ENCODE results near the gene OR5D13.

The OR5D13 gene

DNA sequence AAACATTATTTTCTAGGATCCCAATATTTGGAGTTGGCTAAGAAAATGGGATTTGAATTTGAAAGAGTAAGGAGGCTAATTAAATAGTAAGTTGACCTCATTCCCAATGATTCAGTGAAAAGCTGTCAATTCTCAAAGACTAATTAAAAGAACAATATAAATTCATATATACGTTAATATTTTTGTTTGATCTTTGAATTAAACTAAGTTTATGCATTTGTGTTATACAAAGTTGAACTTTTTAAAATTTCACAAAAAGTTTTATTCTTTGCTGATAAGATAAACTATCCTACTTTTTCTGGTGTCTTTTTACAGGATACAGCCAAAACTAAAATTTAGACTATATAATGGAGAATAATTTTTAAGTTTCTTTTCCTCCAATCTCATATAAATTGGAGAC lies 37.8 kb downstream of the OR5D13 start, which contains the start of gene OR5L1:
OR5L1 (plus strand) TSS at position 301 of the 400 bp plus-strand sequence. CDS start 100 bp downstream, outside the sequence.
- TF ChIP-seq ZFX (IDR thresholded peaks at IDR 0.05) = no peak
- TF ChIP-seq, protein P1, sequence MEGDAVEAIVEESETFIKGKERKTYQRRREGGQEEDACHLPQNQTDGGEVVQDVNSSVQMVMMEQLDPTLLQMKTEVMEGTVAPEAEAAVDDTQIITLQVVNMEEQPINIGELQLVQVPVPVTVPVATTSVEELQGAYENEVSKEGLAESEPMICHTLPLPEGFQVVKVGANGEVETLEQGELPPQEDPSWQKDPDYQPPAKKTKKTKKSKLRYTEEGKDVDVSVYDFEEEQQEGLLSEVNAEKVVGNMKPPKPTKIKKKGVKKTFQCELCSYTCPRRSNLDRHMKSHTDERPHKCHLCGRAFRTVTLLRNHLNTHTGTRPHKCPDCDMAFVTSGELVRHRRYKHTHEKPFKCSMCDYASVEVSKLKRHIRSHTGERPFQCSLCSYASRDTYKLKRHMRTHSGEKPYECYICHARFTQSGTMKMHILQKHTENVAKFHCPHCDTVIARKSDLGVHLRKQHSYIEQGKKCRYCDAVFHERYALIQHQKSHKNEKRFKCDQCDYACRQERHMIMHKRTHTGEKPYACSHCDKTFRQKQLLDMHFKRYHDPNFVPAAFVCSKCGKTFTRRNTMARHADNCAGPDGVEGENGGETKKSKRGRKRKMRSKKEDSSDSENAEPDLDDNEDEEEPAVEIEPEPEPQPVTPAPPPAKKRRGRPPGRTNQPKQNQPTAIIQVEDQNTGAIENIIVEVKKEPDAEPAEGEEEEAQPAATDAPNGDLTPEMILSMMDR (conservative IDR thresholded peaks at IDR 0.05) = no peak
- H3K27ac ChIP-seq = no peak within 1 kb of the TSS

DNA sequence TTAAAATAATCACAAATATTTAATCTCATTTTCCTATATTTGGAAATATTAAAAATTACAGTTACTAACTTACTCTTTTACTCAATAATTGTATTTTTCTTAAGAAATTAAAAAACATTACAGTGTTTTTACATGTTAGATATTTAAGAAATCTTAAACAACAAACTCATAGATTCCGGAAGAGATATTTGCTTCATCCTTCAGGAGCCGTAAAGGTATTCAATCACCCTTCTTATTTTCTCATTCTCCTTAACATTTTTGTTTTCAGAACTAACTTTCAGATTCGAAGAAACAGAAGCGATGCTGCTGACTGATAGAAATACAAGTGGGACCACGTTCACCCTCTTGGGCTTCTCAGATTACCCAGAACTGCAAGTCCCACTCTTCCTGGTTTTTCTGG lies 46.1 kb downstream of the OR5D13 start, which contains the start of gene OR5D18:
OR5D18 (plus strand) TSS at position 301 of the 400 bp plus-strand sequence; CDS start at position 301, 0 bp downstream.
- TF ChIP-seq ZFX (IDR thresholded peaks at IDR 0.05) = no peak
- TF ChIP-seq, protein P1 (conservative IDR thresholded peaks at IDR 0.05) = no peak
- no peak within 1 kb of the TSS for H3K27ac ChIP-seq
